Esophagus squamous epithelium (tissue), 4 donors: Measurements from ENCODE around the gene PTPRQ.

Experiments used
- CTCF ChIP-seq, 6 experiments: fragments of 450-650 bp in 4 of 6; fragments of 200-600 bp in 2 of 6; sonication (generic) in 2 of 6; IDR thresholded peaks; one replicate each; pipeline ENCODE4 v1.5.1; 2016 to 2019; ENCODE audit warnings: antibody characterized with exemption in 6 of 6, mild to moderate bottlenecking in 4 of 6, moderate library complexity in 4 of 6
- POLR2A ChIP-seq, 4 donors: fragments of 450-650 bp; IDR thresholded peaks; one replicate each; pipeline ENCODE4 v1.6.1; 2017; ENCODE audit warnings: antibody characterized with exemption in 4 of 4, mild to moderate bottlenecking in 4 of 4, moderate library complexity in 3 of 4

- no peak for TF ChIP-seq CTCF (IDR thresholded peaks at IDR 0.05)
- TF ChIP-seq POLR2A (IDR thresholded peaks at IDR 0.05), result no peak
Observed at GRCh38 chr12:80445083-80445793, 1.2 kb downstream of the PTPRQ start.
